Mucosa of stomach (tissue), 1 donor: Measurements from ENCODE around the gene GRIP1.

Experiments
- H3K27me3 ChIP-seq: one replicate; pipeline ENCODE4 v1.7.0; 2013; ENCODE audit warnings: mild to moderate bottlenecking, low read length; ENCODE audit not compliant: control insufficient read depth, insufficient read depth
- H3K36me3 ChIP-seq: one replicate; pipeline ENCODE4 v1.7.0; 2013; ENCODE audit warnings: low read length; ENCODE audit not compliant: control insufficient read depth, insufficient read depth
- H3K4me1 ChIP-seq: one replicate; pipeline ENCODE4 v1.7.0; 2013; ENCODE audit warnings: mild to moderate bottlenecking, low read length; ENCODE audit not compliant: control insufficient read depth, insufficient read depth
- H3K4me3 ChIP-seq: one replicate; pipeline ENCODE4 v1.7.0; 2013; ENCODE audit warnings: low read length
- H3K9ac ChIP-seq: one replicate; pipeline ENCODE4 v1.7.0; 2013; ENCODE audit warnings: mild to moderate bottlenecking, low read length, moderate library complexity
- H3K9me3 ChIP-seq: one replicate; pipeline ENCODE4 v1.7.0; 2013; ENCODE audit warnings: mild to moderate bottlenecking, low read length, moderate library complexity; ENCODE audit not compliant: control insufficient read depth
- donor health status: Pancreatic carcinoma.

GRIP1 gene

GRCh38 chr12:66708704-66709456 is 30.0 kb upstream of the GRIP1 start:
- Histone ChIP-seq H3K4me1 (no peaks in the 10 kb centered on the region), H3K36me3 (no peaks in the 10 kb centered on the region), H3K4me3 (no peak overlapping the region), H3K9ac (no peak overlapping the region), H3K9me3 (no peaks in the 10 kb centered on the region), H3K27me3 (no peaks in the 10 kb centered on the region)

GRCh38 chr12:66707002-66707697 is 28.3 kb upstream of the GRIP1 start:
- no peaks in the 10 kb centered on the region for H3K36me3 ChIP-seq
- H3K4me3 ChIP-seq, result no peak overlapping the region
- no peaks in the 10 kb centered on the region for H3K9me3 ChIP-seq
- no peaks in the 10 kb centered on the region for H3K4me1 ChIP-seq
- no peak overlapping the region for H3K9ac ChIP-seq
- H3K27me3 ChIP-seq, result no peaks in the 10 kb centered on the region

DNA sequence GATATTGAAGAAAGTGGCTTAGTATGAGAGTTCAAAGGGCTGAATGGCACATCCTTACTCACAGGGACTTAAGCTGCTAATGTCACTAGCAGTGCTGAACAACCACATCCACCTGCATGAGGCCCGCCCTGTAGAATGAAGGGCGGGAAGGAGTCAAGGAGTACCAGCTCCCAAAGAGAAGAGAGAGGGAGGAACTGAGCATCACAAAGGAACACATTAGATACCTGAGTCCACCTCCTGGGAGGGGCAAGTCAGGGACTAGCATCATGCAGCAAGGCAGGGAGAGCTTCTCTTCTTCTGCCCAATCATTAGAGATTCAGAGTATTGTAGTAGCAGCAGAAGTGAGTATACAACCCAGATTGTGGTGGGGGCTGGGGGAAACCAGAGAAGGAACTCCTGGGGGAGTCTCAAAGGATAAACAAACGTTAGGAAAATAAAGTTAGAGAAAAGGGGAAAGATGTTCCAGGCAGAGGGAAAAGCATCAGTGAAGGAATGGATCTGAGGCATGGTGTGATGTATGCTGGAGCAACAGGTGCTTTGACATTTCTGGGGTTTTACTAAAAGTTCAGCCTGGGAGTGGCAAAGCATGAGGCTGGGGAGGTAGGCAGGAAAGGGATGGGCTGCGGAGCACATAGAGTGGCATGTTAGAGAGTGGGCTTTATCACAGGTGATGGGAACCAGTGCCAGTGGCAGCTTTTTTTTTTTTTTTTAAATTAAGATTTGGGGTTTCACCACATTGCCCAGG is 21.0 kb upstream of the GRIP1 start:
- Histone ChIP-seq H3K9me3 (no peaks in the 10 kb centered on the region), H3K9ac (no peak overlapping the region), H3K27me3 (peaks cover 6% of the 10 kb centered on the region), H3K36me3 (no peaks in the 10 kb centered on the region), H3K4me1 (no peaks in the 10 kb centered on the region), H3K4me3 (no peak overlapping the region)

DNA sequence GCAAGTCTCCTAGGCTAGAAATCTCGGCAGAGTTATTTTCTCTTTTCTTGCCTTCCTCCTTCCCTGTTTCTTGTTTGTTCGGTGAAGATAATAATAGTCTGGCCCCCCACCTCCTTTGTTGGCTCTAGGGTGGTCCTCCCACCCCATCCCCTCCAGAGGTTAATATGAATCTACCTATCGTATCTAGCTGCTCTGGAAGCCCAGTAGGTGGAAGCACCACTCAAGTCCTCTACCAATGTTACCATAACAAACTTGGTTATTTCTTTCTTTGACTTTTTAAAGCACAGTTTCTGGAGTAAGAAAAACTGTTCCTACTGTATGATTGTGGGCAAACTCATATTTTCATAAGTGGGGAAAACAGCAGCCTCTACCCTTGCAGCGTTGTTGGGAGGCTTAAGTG is 19.7 kb upstream of the GRIP1 start:
- Histone ChIP-seq H3K27me3 (peaks cover 6% of the 10 kb centered on the region), H3K4me1 (no peaks in the 10 kb centered on the region), H3K9me3 (no peaks in the 10 kb centered on the region), H3K9ac (no peak overlapping the region), H3K4me3 (no peak overlapping the region), H3K36me3 (no peaks in the 10 kb centered on the region)

- no peaks in the 10 kb centered on the region for H3K4me1 ChIP-seq
- H3K27me3 ChIP-seq, result peaks cover 6% of the 10 kb centered on the region
- H3K4me3 ChIP-seq, result no peak overlapping the region
- H3K9ac ChIP-seq, result no peak overlapping the region
- H3K36me3 ChIP-seq, result no peaks in the 10 kb centered on the region
- H3K9me3 ChIP-seq, result no peaks in the 10 kb centered on the region
These were observed 18.5 kb upstream of the GRIP1 start for GRCh38 chr12:66697404-66697803.

DNA sequence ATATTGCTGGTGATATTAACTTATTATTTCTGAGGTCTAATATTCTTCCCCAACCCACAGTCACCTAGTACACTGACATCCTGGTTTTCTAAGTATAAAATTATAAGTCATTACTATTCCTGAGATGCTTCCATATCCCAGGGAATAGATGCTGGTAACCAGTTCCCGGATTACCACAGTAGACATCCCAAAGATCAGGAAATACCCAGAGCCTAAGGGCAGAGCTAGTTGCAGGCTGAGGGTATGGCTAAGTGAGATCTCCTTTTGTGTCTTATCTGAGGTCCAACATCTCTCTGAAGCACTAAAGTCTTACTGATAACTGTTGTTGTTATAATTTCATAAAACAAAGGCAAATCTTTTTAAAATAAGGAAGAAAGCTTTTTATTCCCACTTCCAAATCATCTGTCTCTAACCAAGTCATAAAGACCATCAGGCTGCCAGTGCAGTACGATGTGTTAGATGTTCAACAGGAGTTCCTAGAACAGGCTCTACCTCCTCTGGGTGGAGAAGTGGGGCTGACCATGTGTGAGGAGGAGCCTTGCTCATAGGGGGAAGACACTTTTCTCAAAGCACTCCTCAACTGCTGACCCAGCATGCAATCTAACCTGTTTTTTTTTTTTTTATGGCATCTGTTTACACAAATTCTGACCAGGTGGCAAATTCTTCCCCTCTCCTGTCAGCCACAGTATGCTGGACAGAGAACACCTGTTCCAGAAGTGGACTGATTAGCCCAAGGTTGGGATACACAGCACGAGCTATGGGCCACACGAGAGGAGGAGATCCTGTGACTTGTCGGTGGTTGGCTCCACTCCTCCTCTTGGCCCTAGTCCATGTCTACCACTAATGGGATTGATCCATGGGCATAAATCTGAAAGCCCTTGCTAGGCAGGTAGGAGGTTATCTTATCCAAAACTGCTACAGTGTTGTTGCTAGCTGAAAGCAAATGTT is 16.1 kb upstream of the GRIP1 start:
- Histone ChIP-seq H3K4me3 (no peak overlapping the region), H3K27me3 (peaks cover 3% of the 10 kb centered on the region), H3K9me3 (no peaks in the 10 kb centered on the region), H3K36me3 (no peaks in the 10 kb centered on the region), H3K4me1 (no peaks in the 10 kb centered on the region), H3K9ac (no peak overlapping the region)

DNA sequence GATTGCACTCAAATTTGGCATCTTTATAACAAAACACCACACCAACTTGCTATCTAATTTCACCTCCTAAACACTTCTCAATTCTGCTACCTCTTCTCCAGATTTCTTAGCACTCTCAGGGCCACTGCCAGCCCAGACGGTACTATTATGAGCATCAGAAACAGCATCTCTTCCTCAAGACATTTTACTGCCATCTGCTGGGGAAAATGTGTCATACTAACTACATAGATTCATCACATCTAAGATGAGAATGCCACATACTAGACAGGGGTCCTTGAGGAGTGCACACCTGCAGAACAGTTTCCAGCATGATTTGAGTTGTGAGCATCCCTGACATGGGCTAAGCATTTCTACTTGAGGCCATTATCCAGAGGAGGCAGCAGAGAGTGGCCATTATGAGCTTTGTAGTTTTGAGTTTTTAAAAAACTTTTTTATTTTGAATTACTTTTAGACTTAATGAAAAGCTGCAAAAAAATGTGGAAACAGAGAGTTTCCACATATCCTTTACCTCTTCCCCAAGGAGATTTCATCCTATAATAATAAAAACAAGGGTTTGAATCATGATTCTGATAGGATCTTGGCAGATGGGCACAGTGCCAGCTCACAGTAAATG is 15.1 kb upstream of the GRIP1 start:
- Histone ChIP-seq H3K4me1 (no peaks in the 10 kb centered on the region), H3K36me3 (no peaks in the 10 kb centered on the region), H3K4me3 (no peak overlapping the region), H3K9me3 (no peaks in the 10 kb centered on the region), H3K9ac (no peak overlapping the region), H3K27me3 (peaks cover 3% of the 10 kb centered on the region)

GRCh38 chr12:66692986-66693385 is 14.1 kb upstream of the GRIP1 start:
- Histone ChIP-seq H3K9me3 (no peaks in the 10 kb centered on the region), H3K36me3 (no peaks in the 10 kb centered on the region), H3K27me3 (peaks cover 3% of the 10 kb centered on the region), H3K4me3 (no peak overlapping the region), H3K4me1 (no peaks in the 10 kb centered on the region), H3K9ac (no peak overlapping the region)

DNA sequence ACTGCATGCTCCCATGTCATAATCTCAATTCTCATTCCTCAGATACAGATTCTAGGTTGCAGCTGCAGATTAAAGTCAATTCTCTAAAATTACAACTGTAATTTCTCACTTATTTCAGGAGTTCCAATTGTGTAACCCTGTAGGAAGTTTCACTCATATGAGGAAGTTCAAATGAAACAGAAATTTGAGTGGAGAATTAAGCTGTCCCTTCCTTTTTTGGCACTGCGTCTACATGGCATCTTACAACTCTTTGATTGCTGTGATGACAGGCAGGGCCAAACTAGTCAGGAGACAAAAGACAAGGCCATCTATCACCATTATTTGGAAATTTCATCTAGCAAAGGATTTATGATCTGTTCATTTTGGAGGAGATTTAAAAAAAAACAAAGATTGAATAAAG is 13.3 kb upstream of the GRIP1 start:
- Histone ChIP-seq H3K9ac (no peak overlapping the region), H3K9me3 (no peaks in the 10 kb centered on the region), H3K4me1 (no peaks in the 10 kb centered on the region), H3K4me3 (no peak overlapping the region), H3K27me3 (peaks cover 3% of the 10 kb centered on the region), H3K36me3 (no peaks in the 10 kb centered on the region)

- Histone ChIP-seq H3K27me3 (no peaks in the 10 kb centered on the region), H3K9me3 (no peaks in the 10 kb centered on the region), H3K4me3 (no peak overlapping the region), H3K36me3 (no peaks in the 10 kb centered on the region), H3K4me1 (no peaks in the 10 kb centered on the region), H3K9ac (no peak overlapping the region)
These were observed 10.1 kb upstream of the GRIP1 start for GRCh38 chr12:66688846-66689439.

- Histone ChIP-seq H3K4me1 (no peaks in the 10 kb centered on the region), H3K4me3 (no peak overlapping the region), H3K36me3 (no peaks in the 10 kb centered on the region), H3K27me3 (peaks cover 9% of the 10 kb centered on the region), H3K9me3 (no peaks in the 10 kb centered on the region), H3K9ac (no peak overlapping the region)
These were observed 5.3 kb upstream of the GRIP1 start for GRCh38 chr12:66684222-66684621.
